ENCODE measurements around the gene SCLY. TPM values are rescaled to one million over a fixed set of nuclear protein-coding genes. Genes with fewer than 3 reads are reported as not detected.

SCLY gene
- polyA plus RNA-seq, 1 of the 3 experiments (the other 2 are of a cell fraction) = 20.9 TPM

DNA sequence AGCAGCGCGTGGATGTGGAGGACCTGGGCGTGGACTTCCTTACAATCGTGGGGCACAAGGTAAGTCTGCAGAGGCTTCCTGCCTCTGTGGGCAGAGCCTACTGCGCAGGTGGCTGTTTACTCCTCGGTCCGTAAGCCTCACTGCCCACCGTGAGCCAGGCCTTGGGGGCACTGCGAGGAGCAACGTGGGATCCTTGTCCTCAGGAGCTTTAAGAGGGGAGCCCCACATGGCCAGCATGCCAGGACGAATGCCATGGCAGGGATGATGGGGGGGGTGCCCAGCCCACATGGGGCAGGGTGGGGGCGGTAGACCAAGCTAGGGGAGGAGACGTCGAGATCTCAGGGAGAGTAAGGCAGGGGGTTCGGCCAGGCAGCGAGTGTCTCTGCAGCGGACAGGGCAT is 21.4 kb downstream of the SCLY start:
- Histone ChIP-seq H3K9me3 (no peaks in the 10 kb centered on the region), H3F3A (replicated peaks; ENCODE audit: insufficient read depth) (no peaks in the 10 kb centered on the region), H3K4me3 (ENCODE audit: low read depth in 2 of 2, low read length in 1 of 2) (no peak overlapping the region), H2AFZ (ENCODE audit: low read depth) (no peak overlapping the region), H4K20me1 (ENCODE audit: insufficient read depth) (no peaks in the 10 kb centered on the region), H3K4me2 (no peak overlapping the region), H3K27me3 (ENCODE audit: insufficient read depth) (no peaks in the 10 kb centered on the region), H3K9me2 (no peaks in the 10 kb centered on the region), H3K79me2 (ENCODE audit: insufficient read depth) (no peaks in the 10 kb centered on the region), H3K4me1 (ENCODE audit: control insufficient read depth in 1 of 2, insufficient read depth in 2 of 2, low read depth in 1 of 2, low read length in 1 of 2) (peaks cover 0 to 10% of the 10 kb centered on the region in 2 experiments; a peak in 1 of 4 replicates), H3K9ac (no peak overlapping the region), H3K27ac (ENCODE audit: low read depth in 2 of 2, low read length in 1 of 2) (no peak overlapping the region; a peak in 1 of 4 replicates), H3K36me3 (replicated peaks in 1 of 2; ENCODE audit: control insufficient read depth in 1 of 2, insufficient read depth in 2 of 2, low read length in 1 of 2) (peaks cover 33 to 45% of the 10 kb centered on the region in 2 experiments)
- ChIA-PET POLR2A (no interaction called here), CTCF (interaction anchor here (1.0 to 1.1 kb wide), 2 partner anchors 127 to 159 kb away, joined by 3 read pairs; no protein-coding TSS in a partner anchor)
- no peak for TF ChIP-seq NRF1 (IDR thresholded peaks at IDR 0.05; ENCODE audit: low read depth, low read length)
- no peak for TF ChIP-seq RXRA (IDR thresholded peaks at IDR 0.05; ENCODE audit: borderline replicate concordance, low read depth)
- TF ChIP-seq RCOR1 (IDR thresholded peaks at IDR 0.05; ENCODE audit: low read length) = no peak
- TF ChIP-seq FOXJ3 (CRISPR knock-in tag; IDR thresholded peaks at IDR 0.05) = no peak
- no peak for TF ChIP-seq FOSL2 (IDR thresholded peaks at IDR 0.05; ENCODE audit: borderline replicate concordance, low read depth)
- TF ChIP-seq POLR2AphosphoS5 (IDR thresholded peaks at IDR 0.05; ENCODE audit: low read depth, low read length) = no peak
- no peak for TF ChIP-seq YY1 (IDR thresholded peaks at IDR 0.05; ENCODE audit: low read depth)
- TF ChIP-seq, protein P1, sequence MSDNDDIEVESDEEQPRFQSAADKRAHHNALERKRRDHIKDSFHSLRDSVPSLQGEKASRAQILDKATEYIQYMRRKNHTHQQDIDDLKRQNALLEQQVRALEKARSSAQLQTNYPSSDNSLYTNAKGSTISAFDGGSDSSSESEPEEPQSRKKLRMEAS (IDR thresholded peaks at IDR 0.05; ENCODE audit: low read depth) = no peak
- no peak for TF ChIP-seq NFIC (IDR thresholded peaks at IDR 0.05; ENCODE audit: borderline replicate concordance)
- TF ChIP-seq, protein P2, sequence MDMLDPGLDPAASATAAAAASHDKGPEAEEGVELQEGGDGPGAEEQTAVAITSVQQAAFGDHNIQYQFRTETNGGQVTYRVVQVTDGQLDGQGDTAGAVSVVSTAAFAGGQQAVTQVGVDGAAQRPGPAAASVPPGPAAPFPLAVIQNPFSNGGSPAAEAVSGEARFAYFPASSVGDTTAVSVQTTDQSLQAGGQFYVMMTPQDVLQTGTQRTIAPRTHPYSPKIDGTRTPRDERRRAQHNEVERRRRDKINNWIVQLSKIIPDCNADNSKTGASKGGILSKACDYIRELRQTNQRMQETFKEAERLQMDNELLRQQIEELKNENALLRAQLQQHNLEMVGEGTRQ (IDR thresholded peaks at IDR 0.05; ENCODE audit: borderline replicate concordance, low read depth, low read length) = no peak
- TF ChIP-seq, protein P3, sequence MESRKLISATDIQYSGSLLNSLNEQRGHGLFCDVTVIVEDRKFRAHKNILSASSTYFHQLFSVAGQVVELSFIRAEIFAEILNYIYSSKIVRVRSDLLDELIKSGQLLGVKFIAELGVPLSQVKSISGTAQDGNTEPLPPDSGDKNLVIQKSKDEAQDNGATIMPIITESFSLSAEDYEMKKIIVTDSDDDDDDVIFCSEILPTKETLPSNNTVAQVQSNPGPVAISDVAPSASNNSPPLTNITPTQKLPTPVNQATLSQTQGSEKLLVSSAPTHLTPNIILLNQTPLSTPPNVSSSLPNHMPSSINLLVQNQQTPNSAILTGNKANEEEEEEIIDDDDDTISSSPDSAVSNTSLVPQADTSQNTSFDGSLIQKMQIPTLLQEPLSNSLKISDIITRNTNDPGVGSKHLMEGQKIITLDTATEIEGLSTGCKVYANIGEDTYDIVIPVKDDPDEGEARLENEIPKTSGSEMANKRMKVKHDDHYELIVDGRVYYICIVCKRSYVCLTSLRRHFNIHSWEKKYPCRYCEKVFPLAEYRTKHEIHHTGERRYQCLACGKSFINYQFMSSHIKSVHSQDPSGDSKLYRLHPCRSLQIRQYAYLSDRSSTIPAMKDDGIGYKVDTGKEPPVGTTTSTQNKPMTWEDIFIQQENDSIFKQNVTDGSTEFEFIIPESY (IDR thresholded peaks at IDR 0.05; ENCODE audit: borderline replicate concordance, low read depth) = no peak
- no peak for TF ChIP-seq SIN3A (IDR thresholded peaks at IDR 0.05; ENCODE audit: borderline replicate concordance, low read depth, low read length)
- no peak for TF ChIP-seq MEF2A (IDR thresholded peaks at IDR 0.05; ENCODE audit: borderline replicate concordance, low read depth)
- WGBS (ENCODE audit: low lambda C conversion rate) = 97% methylated on average over 11 of the region's 17 CpGs
- no peak for DNase-seq

DNA sequence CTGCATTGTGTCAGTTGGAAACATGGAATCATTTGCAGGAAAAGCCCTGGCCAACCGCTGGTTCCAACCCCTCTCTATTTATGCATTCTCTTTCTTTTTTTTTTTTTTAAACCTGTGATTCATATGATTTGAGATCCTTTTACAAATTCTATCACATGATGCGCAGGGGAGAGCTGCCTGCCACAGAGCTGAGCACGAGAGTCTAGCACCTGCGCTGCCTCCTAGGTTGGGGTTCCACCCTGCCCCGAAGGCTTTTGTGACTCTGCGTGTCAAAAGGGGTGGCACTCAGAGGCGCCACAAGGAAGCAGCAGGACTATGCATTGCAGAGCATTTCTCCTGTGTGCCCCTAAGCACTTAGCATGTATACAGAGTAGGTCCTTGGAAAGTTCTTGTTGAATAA is 22.0 kb downstream of the SCLY start:
- no peaks in the 10 kb centered on the region for H3K9me2 ChIP-seq
- no peak overlapping the region for H3K4me2 ChIP-seq
- WGBS (ENCODE audit: low lambda C conversion rate) = 93% methylated on average over 7 of the region's 7 CpGs
- H2AFZ ChIP-seq (ENCODE audit: low read depth) = no peak overlapping the region
- H3K36me3 ChIP-seq (replicated peaks in 1 of 2; ENCODE audit: control insufficient read depth in 1 of 2, insufficient read depth in 2 of 2, low read length in 1 of 2) = peaks cover 31 to 39% of the 10 kb centered on the region in 2 experiments
- no peaks in the 10 kb centered on the region for H3F3A ChIP-seq (replicated peaks; ENCODE audit: insufficient read depth)
- H3K4me3 ChIP-seq (ENCODE audit: low read depth in 2 of 2, low read length in 1 of 2) = no peak overlapping the region
- no peak overlapping the region for H3K9ac ChIP-seq
- peaks cover 0 to 10% of the 10 kb centered on the region in 2 experiments; a peak in 1 of 4 replicates for H3K4me1 ChIP-seq (ENCODE audit: control insufficient read depth in 1 of 2, insufficient read depth in 2 of 2, low read depth in 1 of 2, low read length in 1 of 2)
- H3K9me3 ChIP-seq = no peaks in the 10 kb centered on the region
- H3K79me2 ChIP-seq (ENCODE audit: insufficient read depth) = no peaks in the 10 kb centered on the region
- no peaks in the 10 kb centered on the region for H3K27me3 ChIP-seq (ENCODE audit: insufficient read depth)
- TF ChIP-seq NRF1 (IDR thresholded peaks at IDR 0.05; ENCODE audit: low read depth, low read length) = no peak
- TF ChIP-seq JUND (IDR thresholded peaks at IDR 0.05) = no peak
- TF ChIP-seq RFX5 (IDR thresholded peaks at IDR 0.05; ENCODE audit: low read length) = no peak
- TF ChIP-seq, protein P4, sequence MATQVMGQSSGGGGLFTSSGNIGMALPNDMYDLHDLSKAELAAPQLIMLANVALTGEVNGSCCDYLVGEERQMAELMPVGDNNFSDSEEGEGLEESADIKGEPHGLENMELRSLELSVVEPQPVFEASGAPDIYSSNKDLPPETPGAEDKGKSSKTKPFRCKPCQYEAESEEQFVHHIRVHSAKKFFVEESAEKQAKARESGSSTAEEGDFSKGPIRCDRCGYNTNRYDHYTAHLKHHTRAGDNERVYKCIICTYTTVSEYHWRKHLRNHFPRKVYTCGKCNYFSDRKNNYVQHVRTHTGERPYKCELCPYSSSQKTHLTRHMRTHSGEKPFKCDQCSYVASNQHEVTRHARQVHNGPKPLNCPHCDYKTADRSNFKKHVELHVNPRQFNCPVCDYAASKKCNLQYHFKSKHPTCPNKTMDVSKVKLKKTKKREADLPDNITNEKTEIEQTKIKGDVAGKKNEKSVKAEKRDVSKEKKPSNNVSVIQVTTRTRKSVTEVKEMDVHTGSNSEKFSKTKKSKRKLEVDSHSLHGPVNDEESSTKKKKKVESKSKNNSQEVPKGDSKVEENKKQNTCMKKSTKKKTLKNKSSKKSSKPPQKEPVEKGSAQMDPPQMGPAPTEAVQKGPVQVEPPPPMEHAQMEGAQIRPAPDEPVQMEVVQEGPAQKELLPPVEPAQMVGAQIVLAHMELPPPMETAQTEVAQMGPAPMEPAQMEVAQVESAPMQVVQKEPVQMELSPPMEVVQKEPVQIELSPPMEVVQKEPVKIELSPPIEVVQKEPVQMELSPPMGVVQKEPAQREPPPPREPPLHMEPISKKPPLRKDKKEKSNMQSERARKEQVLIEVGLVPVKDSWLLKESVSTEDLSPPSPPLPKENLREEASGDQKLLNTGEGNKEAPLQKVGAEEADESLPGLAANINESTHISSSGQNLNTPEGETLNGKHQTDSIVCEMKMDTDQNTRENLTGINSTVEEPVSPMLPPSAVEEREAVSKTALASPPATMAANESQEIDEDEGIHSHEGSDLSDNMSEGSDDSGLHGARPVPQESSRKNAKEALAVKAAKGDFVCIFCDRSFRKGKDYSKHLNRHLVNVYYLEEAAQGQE (IDR thresholded peaks at IDR 0.05; ENCODE audit: low read depth, low read length) = no peak
- no peak for TF ChIP-seq MXI1 (IDR thresholded peaks at IDR 0.05; ENCODE audit: low read depth, low read length)
- TF ChIP-seq, protein P5, sequence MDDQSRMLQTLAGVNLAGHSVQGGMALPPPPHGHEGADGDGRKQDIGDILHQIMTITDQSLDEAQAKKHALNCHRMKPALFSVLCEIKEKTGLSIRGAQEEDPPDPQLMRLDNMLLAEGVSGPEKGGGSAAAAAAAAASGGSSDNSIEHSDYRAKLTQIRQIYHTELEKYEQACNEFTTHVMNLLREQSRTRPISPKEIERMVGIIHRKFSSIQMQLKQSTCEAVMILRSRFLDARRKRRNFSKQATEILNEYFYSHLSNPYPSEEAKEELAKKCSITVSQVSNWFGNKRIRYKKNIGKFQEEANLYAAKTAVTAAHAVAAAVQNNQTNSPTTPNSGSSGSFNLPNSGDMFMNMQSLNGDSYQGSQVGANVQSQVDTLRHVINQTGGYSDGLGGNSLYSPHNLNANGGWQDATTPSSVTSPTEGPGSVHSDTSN (IDR thresholded peaks at IDR 0.05) = no peak
- no peak for TF ChIP-seq FOXM1 (IDR thresholded peaks at IDR 0.05; ENCODE audit: low read depth)
- POLR2A ChIA-PET = no interaction called here
- DNase-seq = no peak
- CTCF ChIA-PET = interaction anchor here (1.1 kb wide), 1 partner anchor 128 kb away, joined by 3 read pairs; no protein-coding TSS in a partner anchor
- H4K20me1 ChIP-seq (ENCODE audit: insufficient read depth) = no peaks in the 10 kb centered on the region
- H3K27ac ChIP-seq (ENCODE audit: low read depth in 2 of 2, low read length in 1 of 2) = no peak overlapping the region

Measured in SK-N-SH (cell line).